ENCODE results near the gene SLC9A5.

Gene SLC9A5

GRCh38 chr16:67312719-67313118 is 63.9 kb downstream of the SLC9A5 start:
- DNase-seq, result no peak

GRCh38 chr16:67317853-67318252 is 69.1 kb downstream of the SLC9A5 start:
- no peak for DNase-seq
